LNCAP (cell line): ENCODE measurements around the gene SLC4A8.

ENCODE experiments used
- CTCF ChIP-seq: fragments of 450-650 bp; IDR thresholded peaks from 2 replicates; pipeline ENCODE4 v1.5.1; 2017; ENCODE audit warnings: mild to moderate bottlenecking

Gene SLC4A8

GRCh38 chr12:51434305-51434704 lies 9.7 kb downstream of the SLC4A8 start:
- TF ChIP-seq CTCF = no peak

GRCh38 chr12:51437431-51437830 lies 12.8 kb downstream of the SLC4A8 start:
- no peak for TF ChIP-seq CTCF

GRCh38 chr12:51439330-51439729 lies 14.7 kb downstream of the SLC4A8 start:
- no peak for TF ChIP-seq CTCF

- no peak for TF ChIP-seq CTCF
These were observed 17.0 kb downstream of the SLC4A8 start for GRCh38 chr12:51441583-51441982.

- no peak for TF ChIP-seq CTCF
These were observed 17.7 kb downstream of the SLC4A8 start for GRCh38 chr12:51442324-51442723.

- TF ChIP-seq CTCF = no peak
These were observed 18.9 kb downstream of the SLC4A8 start for GRCh38 chr12:51443573-51443972.

- no peak for TF ChIP-seq CTCF
These were observed 24.1 kb downstream of the SLC4A8 start for GRCh38 chr12:51448618-51449256.
